Cardiac muscle cell (in vitro differentiated cells and primary cell): ENCODE measurements around the gene MTHFD2. TPM values are rescaled to one million over a fixed set of nuclear protein-coding genes. Genes with fewer than 3 reads are reported as not detected.

Source experiments
- DNase-seq, 2 donors: peaks; one replicate each; pipeline versions ENCODE4 v3.0.0 to v3.0.0-alpha.2; 2010 to 2017; ENCODE audit warnings: low read depth in 1 of 2, low spot score in 1 of 2
- H3K27ac ChIP-seq: fragments of 200-600 bp; sonication (generic); 2 replicates; pipeline ENCODE4 v1.5.1; 2016
- H3K27me3 ChIP-seq: fragments of 200-600 bp; sonication (generic); 2 replicates; pipeline ENCODE4 v1.6.0; 2016; ENCODE audit warnings: control low read depth
- H3K36me3 ChIP-seq: fragments of 200-600 bp; sonication (generic); 2 replicates; pipeline ENCODE4 v1.5.1; 2016; ENCODE audit warnings: control low read depth
- H3K4me1 ChIP-seq: fragments of 200-600 bp; sonication (generic); 2 replicates; pipeline ENCODE4 v1.8.1; 2017; ENCODE audit warnings: low read depth, mild to moderate bottlenecking, mixed run types
- H3K4me3 ChIP-seq: fragments of 200-600 bp; sonication (generic); 2 replicates; pipeline ENCODE4 v1.5.1; 2016; ENCODE audit warnings: mild to moderate bottlenecking
- H3K9me3 ChIP-seq: fragments of 200-600 bp; sonication (generic); 2 replicates; pipeline ENCODE4 v1.5.1; 2017; ENCODE audit warnings: low read depth, mild to moderate bottlenecking, control low read depth
- polyA plus RNA-seq: library from polyadenylated mRNA; unstranded; fragments of >200 nt; fragmentation: Nextera tagmentation; extraction: Ambion mirVana; gene quantifications from 2 replicates; pipeline ENCODE4 v1.2.1, GENCODE V29; 2016
- total RNA-seq: library from RNA; depleted of rRNA; stranded (reverse); fragments of >200 nt; gene quantifications from 2 replicates; pipeline ENCODE4 v1.2.3, GENCODE V29; 2016
- TF ChIP-seq, protein P1 (sequence below): IDR thresholded peaks from 2 replicates; pipeline ENCODE4 v1.5.1; 2012; ENCODE audit warnings: low read depth, mild to moderate bottlenecking, low read length

Gene MTHFD2
- total and polyA plus RNA-seq, 2 experiments from 2014 or later, result 15.6 to 21.1 TPM

GRCh38 chr2:74252862-74253261, 54.4 kb downstream of the MTHFD2 start:
- H3K27me3 ChIP-seq, result no peaks in the 10 kb centered on the region
- no peak for DNase-seq
- H3K9me3 ChIP-seq, result no peaks in the 10 kb centered on the region
- no peak overlapping the region for H3K27ac ChIP-seq
- no peaks in the 10 kb centered on the region for H3K4me1 ChIP-seq
- H3K4me3 ChIP-seq, result no peak overlapping the region
- TF ChIP-seq, protein P1, sequence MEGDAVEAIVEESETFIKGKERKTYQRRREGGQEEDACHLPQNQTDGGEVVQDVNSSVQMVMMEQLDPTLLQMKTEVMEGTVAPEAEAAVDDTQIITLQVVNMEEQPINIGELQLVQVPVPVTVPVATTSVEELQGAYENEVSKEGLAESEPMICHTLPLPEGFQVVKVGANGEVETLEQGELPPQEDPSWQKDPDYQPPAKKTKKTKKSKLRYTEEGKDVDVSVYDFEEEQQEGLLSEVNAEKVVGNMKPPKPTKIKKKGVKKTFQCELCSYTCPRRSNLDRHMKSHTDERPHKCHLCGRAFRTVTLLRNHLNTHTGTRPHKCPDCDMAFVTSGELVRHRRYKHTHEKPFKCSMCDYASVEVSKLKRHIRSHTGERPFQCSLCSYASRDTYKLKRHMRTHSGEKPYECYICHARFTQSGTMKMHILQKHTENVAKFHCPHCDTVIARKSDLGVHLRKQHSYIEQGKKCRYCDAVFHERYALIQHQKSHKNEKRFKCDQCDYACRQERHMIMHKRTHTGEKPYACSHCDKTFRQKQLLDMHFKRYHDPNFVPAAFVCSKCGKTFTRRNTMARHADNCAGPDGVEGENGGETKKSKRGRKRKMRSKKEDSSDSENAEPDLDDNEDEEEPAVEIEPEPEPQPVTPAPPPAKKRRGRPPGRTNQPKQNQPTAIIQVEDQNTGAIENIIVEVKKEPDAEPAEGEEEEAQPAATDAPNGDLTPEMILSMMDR, result no peak
- no peaks in the 10 kb centered on the region for H3K36me3 ChIP-seq

DNA sequence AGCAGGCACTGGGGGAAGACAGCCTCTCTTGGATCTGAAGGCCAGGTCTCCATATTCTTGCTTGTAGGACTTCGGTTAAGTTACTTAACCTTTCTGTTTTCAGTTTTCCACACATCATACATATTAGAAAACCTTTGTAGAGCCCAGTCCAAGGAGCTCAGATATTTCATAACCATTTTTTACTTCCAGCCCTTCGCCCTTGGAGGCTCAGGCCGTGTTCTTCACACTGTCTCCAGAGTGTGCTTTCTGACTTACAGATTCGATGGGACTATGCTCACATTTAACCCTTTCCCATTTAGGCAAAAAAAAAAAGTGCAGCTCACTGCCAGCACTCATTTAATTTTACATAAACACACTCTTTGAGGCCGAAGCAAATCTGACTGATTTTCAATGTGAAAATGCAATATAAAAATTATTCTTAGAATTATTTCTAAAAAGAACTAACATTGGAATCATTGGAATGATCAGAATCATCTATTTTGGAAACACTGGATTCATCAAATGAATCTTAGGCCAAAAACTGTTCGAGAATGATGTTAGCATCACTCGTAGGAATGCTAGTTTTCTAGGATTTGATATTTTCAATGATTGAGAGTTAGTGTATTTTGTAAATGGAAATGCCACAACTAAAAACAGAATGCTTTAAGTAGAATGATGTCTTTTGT, 55.0 kb downstream of the MTHFD2 start:
- Histone ChIP-seq H3K27ac (no peak overlapping the region), H3K36me3 (no peaks in the 10 kb centered on the region), H3K4me3 (no peak overlapping the region), H3K27me3 (no peaks in the 10 kb centered on the region), H3K4me1 (no peaks in the 10 kb centered on the region), H3K9me3 (no peaks in the 10 kb centered on the region)
- TF ChIP-seq, protein P1, result no peak
- DNase-seq, result no peak

GRCh38 chr2:74253971-74254310, 55.5 kb downstream of the MTHFD2 start:
- no peaks in the 10 kb centered on the region for H3K4me1 ChIP-seq
- TF ChIP-seq, protein P1, result no peak
- no peaks in the 10 kb centered on the region for H3K27me3 ChIP-seq
- peak in 1 of 2 donors; percentile 27 for DNase-seq
- H3K9me3 ChIP-seq, result no peaks in the 10 kb centered on the region
- H3K36me3 ChIP-seq, result no peaks in the 10 kb centered on the region
- H3K27ac ChIP-seq, result no peak overlapping the region
- no peak overlapping the region for H3K4me3 ChIP-seq

DNA sequence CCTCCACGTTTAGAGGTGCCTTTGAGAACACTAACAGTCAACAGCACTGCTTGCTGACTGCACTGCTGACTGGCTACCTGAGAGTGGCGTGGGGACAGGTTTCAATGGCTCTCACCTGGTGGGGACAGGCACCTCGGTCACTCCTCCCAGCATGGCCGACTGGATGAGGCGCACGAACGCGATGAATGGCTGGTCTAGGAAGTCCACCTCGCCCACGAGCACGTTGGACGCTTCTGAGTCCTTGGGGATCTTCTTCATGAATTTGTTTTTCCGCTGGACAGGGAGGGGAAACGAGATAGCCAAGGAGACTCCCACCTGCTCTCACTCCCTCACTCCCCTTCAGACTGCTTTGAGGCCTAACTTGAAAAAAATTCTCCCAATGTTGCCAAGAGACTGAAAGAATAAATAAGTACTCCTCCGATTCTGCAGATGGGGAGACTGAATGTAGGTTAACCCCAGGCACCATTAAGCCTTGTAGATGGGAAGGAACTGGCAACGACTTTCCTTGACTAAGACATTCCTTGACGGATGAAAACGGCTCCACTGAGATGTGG, 57.3 kb downstream of the MTHFD2 start:
- Histone ChIP-seq H3K4me3 (no peak overlapping the region), H3K27ac (no peak overlapping the region), H3K36me3 (no peaks in the 10 kb centered on the region), H3K27me3 (no peaks in the 10 kb centered on the region), H3K4me1 (peaks cover 2% of the 10 kb centered on the region), H3K9me3 (no peaks in the 10 kb centered on the region)
- no peak for DNase-seq
- TF ChIP-seq, protein P1, result no peak

DNA sequence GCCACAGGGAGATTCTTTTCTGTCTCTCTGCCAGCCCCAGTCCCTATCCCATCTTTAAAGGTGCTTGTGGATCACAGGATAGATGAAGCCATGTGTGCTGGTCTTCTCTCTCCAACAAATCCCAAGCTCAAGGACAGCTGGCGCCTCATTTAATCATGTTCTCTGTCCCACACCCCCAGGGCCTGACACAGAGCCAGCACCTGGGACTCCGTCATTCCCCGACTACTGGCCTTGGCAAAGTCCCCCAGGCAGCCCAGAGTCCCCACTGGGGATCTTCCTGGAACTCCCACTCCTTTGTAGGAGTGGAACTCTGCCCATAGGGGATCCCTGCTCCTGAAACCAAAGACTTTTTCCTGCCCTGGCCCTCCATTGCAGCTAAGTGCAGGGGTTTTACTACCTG, 60.8 kb downstream of the MTHFD2 start:
- TF ChIP-seq, protein P1, result no peak
- no peaks in the 10 kb centered on the region for H3K27me3 ChIP-seq
- no peaks in the 10 kb centered on the region for H3K9me3 ChIP-seq
- no peak for DNase-seq
- H3K27ac ChIP-seq, result no peak overlapping the region
- no peaks in the 10 kb centered on the region for H3K36me3 ChIP-seq
- no peak overlapping the region for H3K4me3 ChIP-seq
- peaks cover 12% of the 10 kb centered on the region for H3K4me1 ChIP-seq
